CD8-positive, alpha-beta memory T cell (primary cell): ENCODE measurements around the gene SLC38A3. TPM values are rescaled to one million over a fixed set of nuclear protein-coding genes. Genes with fewer than 3 reads are reported as not detected.
A peak's percentile ranks its signal among the peaks of the same experiment; 100 is the strongest.

Experiments
- CTCF ChIA-PET: fragments of 350-600 bp; sonication (Branson Sonifier 250); formaldehyde crosslinking; loops from one replicate; lab custom pipeline; 2021; ENCODE audit warnings: antibody characterized with exemption; lab: Charles Lee
- POLR2A ChIA-PET: fragments of 350-600 bp; sonication (Branson Sonifier 250); formaldehyde crosslinking; loops from one replicate; lab custom pipeline; 2021; ENCODE audit warnings: antibody characterized with exemption; lab: Charles Lee
- DNase-seq, 5 donors: peaks; one replicate each; pipeline versions ENCODE4 v3.0.0 to v3.0.0-alpha.2; 2020 to 2022; ENCODE audit warnings: mixed read lengths in 1 of 5
- H3K27ac ChIP-seq: one replicate; pipeline ENCODE4 v1.7.0; 2013; ENCODE audit warnings: low read depth, mild to moderate bottlenecking, low read length, moderate library complexity
- H3K27me3 ChIP-seq: 2 replicates; pipeline ENCODE4 v1.7.0; 2013; ENCODE audit warnings: low read length, mild to moderate bottlenecking; ENCODE audit not compliant: insufficient read depth, poor library complexity, severe bottlenecking
- H3K36me3 ChIP-seq: 2 replicates; pipeline ENCODE4 v1.7.0; 2013; ENCODE audit warnings: mild to moderate bottlenecking, low read length, moderate library complexity; ENCODE audit not compliant: insufficient read depth
- H3K4me1 ChIP-seq: 2 replicates; pipeline ENCODE4 v1.7.0; 2013; ENCODE audit warnings: mild to moderate bottlenecking, low read length, moderate library complexity; ENCODE audit not compliant: insufficient read depth
- H3K4me3 ChIP-seq: 2 replicates; pipeline ENCODE4 v1.7.0; 2013; ENCODE audit warnings: mild to moderate bottlenecking, low read length
- H3K9me3 ChIP-seq: 2 replicates; pipeline ENCODE4 v1.7.0; 2013; ENCODE audit warnings: mild to moderate bottlenecking, low read length
- H3K27ac Mint-ChIP-seq, 8 donors: one replicate each; pipeline ENCODE4 v1.8.0; 2020 to 2021; ENCODE audit warnings: mixed read lengths in 8 of 8, mild to moderate bottlenecking in 6 of 8, inconsistent platforms in 3 of 8, moderate library complexity in 3 of 8
- H3K27me3 Mint-ChIP-seq, 2 donors: one replicate each; pipeline ENCODE4 v1.8.0; 2020 to 2021; ENCODE audit warnings: mixed read lengths in 2 of 2, mild to moderate bottlenecking in 1 of 2, moderate library complexity in 1 of 2
- H3K36me3 Mint-ChIP-seq, 3 donors: one replicate each; pipeline ENCODE4 v1.8.0; 2020 to 2021; ENCODE audit warnings: mixed read lengths in 3 of 3, inconsistent platforms in 1 of 3, mild to moderate bottlenecking in 1 of 3
- H3K4me1 Mint-ChIP-seq, 3 donors: one replicate each; pipeline ENCODE4 v1.8.0; 2020 to 2021; ENCODE audit warnings: mixed read lengths in 3 of 3, inconsistent platforms in 1 of 3, mild to moderate bottlenecking in 1 of 3
- H3K4me3 Mint-ChIP-seq, 7 donors: one replicate each; pipeline ENCODE4 v1.8.0; 2020 to 2021; ENCODE audit warnings: mixed read lengths in 7 of 7, mild to moderate bottlenecking in 6 of 7, moderate library complexity in 4 of 7, inconsistent platforms in 2 of 7
- H3K9me3 Mint-ChIP-seq, 5 donors: one replicate each; pipeline ENCODE4 v1.8.0; 2020 to 2022; ENCODE audit warnings: mixed read lengths in 5 of 5, mild to moderate bottlenecking in 3 of 5, moderate library complexity in 2 of 5, inconsistent platforms in 1 of 5
- polyA plus RNA-seq: library from polyadenylated mRNA; unstranded; fragments of 300-500 nt; fragmentation: Illumina TruSeq; gene quantifications from one replicate; pipeline ENCODE4 v1.2.3, GENCODE V29; 2021
- total RNA-seq, 2 experiments: library from RNA; stranded (reverse); gene quantifications; one replicate each; pipeline ENCODE4 v1.2.3, GENCODE V29; 2021

Gene SLC38A3
- total and polyA plus RNA-seq, 3 experiments from 2014 or later = not detected

DNA sequence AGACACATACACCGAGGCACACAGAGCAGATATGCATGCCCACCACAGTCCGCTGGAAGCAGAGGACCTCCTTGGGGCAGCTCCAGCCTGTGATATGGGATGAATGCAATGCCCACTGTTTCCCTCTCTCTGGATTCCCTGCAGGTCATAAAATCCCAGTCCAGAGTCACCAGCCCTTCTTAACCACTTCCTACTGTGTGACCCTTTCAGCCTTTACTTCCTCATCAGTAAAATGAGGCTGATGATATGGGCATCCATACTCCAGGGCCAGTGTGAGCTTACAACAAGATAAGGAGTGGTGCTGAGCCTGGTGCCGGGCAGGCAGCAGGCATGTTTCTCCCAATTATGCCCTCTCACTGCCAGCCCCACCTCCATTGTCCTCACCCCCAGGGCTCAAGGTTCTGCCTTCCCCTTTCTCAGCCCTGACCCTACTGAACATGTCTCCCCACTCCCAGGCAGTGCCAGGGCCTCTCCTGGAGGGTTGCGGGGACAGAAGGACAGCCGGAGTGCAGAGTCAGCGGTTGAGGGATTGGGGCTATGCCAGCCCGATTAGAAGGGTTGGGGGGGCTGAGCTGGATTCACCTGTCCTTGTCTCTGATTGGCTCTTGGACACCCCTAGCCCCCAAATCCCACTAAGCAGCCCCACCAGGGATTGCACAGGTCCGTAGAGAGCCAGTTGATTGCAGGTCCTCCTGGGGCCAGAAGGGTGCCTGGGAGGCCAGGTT lies 14.0 kb upstream of the SLC38A3 start, which contains the start of gene GNAT1:
Gene GNAT1 (plus strand): TSS at position 675 of the 725 bp plus-strand sequence. CDS start 116 bp downstream, outside the sequence.
- Mint-ChIP-seq H3K27ac (peak within 1 kb of the TSS in 1 of 8 donors; percentile 85), H3K9me3 (no peaks in the 10 kb centered on the region), H3K4me1 (peaks cover 4 to 22% (median 7%) of the 10 kb centered on the region in 3 donors), H3K4me3 (peak within 1 kb of the TSS in 1 of 7 donors; percentile 18), H3K36me3 (no peaks in the 10 kb centered on the region), H3K27me3 (peaks cover 7 to 13% of the 10 kb centered on the region in 2 donors)
- peaks cover 23% of the 10 kb centered on the region for H3K27me3 ChIP-seq
- no peaks in the 10 kb centered on the region for H3K36me3 ChIP-seq
- no peaks in the 10 kb centered on the region for H3K9me3 ChIP-seq
- H3K4me1 ChIP-seq = peaks cover 21% of the 10 kb centered on the region
- no peak within 1 kb of the TSS for H3K27ac ChIP-seq
- DNase-seq = no peak
- ChIA-PET CTCF (interaction anchor here (0.7 to 7.2 kb wide), 10 partner anchors 13 to 108 kb away, joined by 3 to 266 read pairs (median 6); partner anchors contain the start of genes GNAI2, HYAL3, NAA80 and SLC38A3), POLR2A (no interaction called here)
- no peak within 1 kb of the TSS for H3K4me3 ChIP-seq

DNA sequence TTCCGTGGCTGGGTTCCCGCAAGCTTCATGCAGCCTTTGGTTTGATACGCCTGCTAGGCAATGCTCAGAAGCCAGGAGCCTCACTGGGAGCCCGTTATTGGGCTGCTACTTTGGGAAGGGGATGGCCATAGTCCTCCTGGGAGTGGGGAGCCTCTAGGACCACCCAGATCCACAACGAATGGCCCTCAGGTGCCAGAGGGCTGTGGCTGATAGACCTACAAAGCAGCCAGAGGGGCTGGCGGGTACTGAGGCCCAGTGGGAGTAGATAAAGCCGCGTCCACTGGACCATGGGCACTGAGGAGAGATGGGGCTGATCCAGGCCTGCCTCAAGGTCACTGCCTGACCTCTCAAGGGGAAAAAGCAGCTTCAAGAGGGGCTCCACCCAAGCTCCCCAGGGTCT lies 12.9 kb upstream of the SLC38A3 start:
- H3K9me3 Mint-ChIP-seq = no peaks in the 10 kb centered on the region
- ChIA-PET POLR2A (no interaction called here), CTCF (interaction anchor here (0.6 to 7.2 kb wide), 15 partner anchors 9 to 162 kb away, joined by 3 to 266 read pairs (median 6); partner anchors contain the start of genes GNAI2, HYAL3, LSMEM2 and NAA80)
- Histone ChIP-seq H3K9me3 (no peaks in the 10 kb centered on the region), H3K4me3 (no peak overlapping the region), H3K27me3 (peaks cover 23% of the 10 kb centered on the region), H3K36me3 (no peaks in the 10 kb centered on the region), H3K27ac (no peak overlapping the region), H3K4me1 (peaks cover 21% of the 10 kb centered on the region)
- no peaks in the 10 kb centered on the region for H3K36me3 Mint-ChIP-seq
- no peak for DNase-seq
- no peak overlapping the region for H3K27ac Mint-ChIP-seq
- H3K27me3 Mint-ChIP-seq = peaks cover 7 to 13% of the 10 kb centered on the region in 2 donors
- peaks cover 4 to 22% (median 7%) of the 10 kb centered on the region in 3 donors for H3K4me1 Mint-ChIP-seq
- no peak overlapping the region for H3K4me3 Mint-ChIP-seq

DNA sequence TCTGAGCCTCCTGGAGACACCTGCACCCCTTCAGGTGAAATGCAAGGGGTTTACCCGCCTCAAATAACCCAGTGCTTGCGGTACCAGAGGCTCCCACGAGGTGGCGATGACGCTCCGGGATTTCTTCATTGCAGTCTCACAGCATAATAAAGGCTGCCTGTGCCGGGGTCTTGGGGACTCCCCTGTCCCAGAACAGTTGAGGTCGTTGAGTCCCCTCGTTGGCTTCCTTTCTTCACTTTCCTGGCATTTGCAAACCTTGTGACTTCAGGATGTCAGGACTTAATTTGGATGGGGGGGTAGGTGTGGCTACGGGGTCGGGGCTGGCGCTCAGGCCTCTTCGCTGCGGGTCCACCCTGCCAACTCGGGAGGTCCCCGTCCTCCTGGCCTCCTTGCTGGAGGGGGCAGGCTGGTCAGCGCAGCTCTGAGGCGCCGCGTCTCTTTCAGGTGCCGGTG lies 12.4 kb upstream of the SLC38A3 start:
- CTCF ChIA-PET = interaction anchor here (0.6 to 7.2 kb wide), 18 partner anchors 7 to 161 kb away, joined by 3 to 266 read pairs (median 7); partner anchors contain the start of genes GNAI2, HYAL3, LSMEM2 and NAA80

DNA sequence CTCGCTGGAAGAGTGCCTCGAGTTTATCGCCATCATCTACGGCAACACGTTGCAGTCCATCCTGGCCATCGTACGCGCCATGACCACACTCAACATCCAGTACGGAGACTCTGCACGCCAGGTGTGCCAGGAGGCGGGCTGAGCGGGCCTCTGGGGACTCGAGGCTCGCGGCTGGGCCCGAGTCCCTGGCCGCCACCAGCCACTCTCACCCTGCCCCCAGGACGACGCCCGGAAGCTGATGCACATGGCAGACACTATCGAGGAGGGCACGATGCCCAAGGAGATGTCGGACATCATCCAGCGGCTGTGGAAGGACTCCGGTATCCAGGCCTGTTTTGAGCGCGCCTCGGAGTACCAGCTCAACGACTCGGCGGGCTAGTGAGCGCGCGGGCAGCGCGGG lies 11.8 kb upstream of the SLC38A3 start:
- Histone ChIP-seq H3K4me3 (no peak overlapping the region), H3K36me3 (no peaks in the 10 kb centered on the region), H3K27me3 (peaks cover 23% of the 10 kb centered on the region), H3K27ac (no peak overlapping the region), H3K4me1 (peaks cover 21% of the 10 kb centered on the region), H3K9me3 (no peaks in the 10 kb centered on the region)
- Mint-ChIP-seq H3K9me3 (no peaks in the 10 kb centered on the region), H3K27ac (no peak overlapping the region), H3K4me1 (peaks cover 4 to 22% (median 7%) of the 10 kb centered on the region in 3 donors), H3K36me3 (no peaks in the 10 kb centered on the region), H3K4me3 (peak overlapping the region in 1 of 7 donors; percentile 78), H3K27me3 (peaks cover 7 to 13% of the 10 kb centered on the region in 2 donors)
- CTCF ChIA-PET = interaction anchor here (0.8 to 7.2 kb wide), 14 partner anchors 8 to 134 kb away, joined by 3 to 266 read pairs (median 14); partner anchors contain the start of genes GNAI2, LSMEM2, SLC38A3 and TUSC2
- POLR2A ChIA-PET = interaction anchor here (2.1 kb wide), 1 partner anchor 33 kb away, joined by 7 read pairs; no protein-coding TSS in a partner anchor
- DNase-seq = no peak

More for the DNA sequence above, 12.4 kb upstream of the SLC38A3 start:
- Histone ChIP-seq H3K4me3 (no peak overlapping the region), H3K27me3 (peaks cover 23% of the 10 kb centered on the region), H3K9me3 (no peaks in the 10 kb centered on the region), H3K27ac (no peak overlapping the region), H3K36me3 (no peaks in the 10 kb centered on the region), H3K4me1 (peaks cover 21% of the 10 kb centered on the region)
- Mint-ChIP-seq H3K9me3 (no peaks in the 10 kb centered on the region), H3K4me1 (peaks cover 4 to 22% (median 7%) of the 10 kb centered on the region in 3 donors), H3K36me3 (no peaks in the 10 kb centered on the region), H3K27me3 (peaks cover 7 to 13% of the 10 kb centered on the region in 2 donors), H3K27ac (peak overlapping the region in 3 of 8 donors; percentile 17 to 83 (median 29)), H3K4me3 (peak overlapping the region in 4 of 7 donors; percentile 38 to 78 (median 46))
- DNase-seq = peak; percentile 70 to 86 (median 77)
- POLR2A ChIA-PET = no interaction called here

DNA sequence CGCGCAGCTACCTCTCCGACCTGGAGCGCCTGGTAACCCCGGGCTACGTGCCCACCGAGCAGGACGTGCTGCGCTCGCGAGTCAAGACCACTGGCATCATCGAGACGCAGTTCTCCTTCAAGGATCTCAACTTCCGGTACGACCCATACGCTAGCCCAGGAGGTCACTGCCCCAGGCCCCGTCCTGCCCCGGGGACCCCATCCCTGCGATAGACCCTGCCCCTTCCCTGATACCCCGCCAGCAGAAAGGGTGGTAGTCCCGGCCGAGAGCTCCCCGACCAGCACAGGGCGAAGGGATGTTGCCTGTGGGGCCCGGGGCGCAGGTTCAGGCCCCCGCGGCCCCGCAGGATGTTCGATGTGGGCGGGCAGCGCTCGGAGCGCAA lies 11.3 kb upstream of the SLC38A3 start:
- Mint-ChIP-seq H3K27ac (no peak overlapping the region), H3K27me3 (peaks cover 7 to 13% of the 10 kb centered on the region in 2 donors), H3K4me3 (peak overlapping the region in 3 of 7 donors; percentile 45 to 56 (median 54)), H3K4me1 (peaks cover 4 to 22% (median 7%) of the 10 kb centered on the region in 3 donors), H3K36me3 (no peaks in the 10 kb centered on the region), H3K9me3 (no peaks in the 10 kb centered on the region)
- Histone ChIP-seq H3K27me3 (peaks cover 23% of the 10 kb centered on the region), H3K27ac (no peak overlapping the region), H3K36me3 (no peaks in the 10 kb centered on the region), H3K9me3 (no peaks in the 10 kb centered on the region), H3K4me3 (no peak overlapping the region), H3K4me1 (peaks cover 21% of the 10 kb centered on the region)
- ChIA-PET POLR2A (interaction anchor here (1.3 to 2.1 kb wide), 2 partner anchors 32 to 53 kb away, joined by 6 to 7 read pairs; no protein-coding TSS in a partner anchor), CTCF (interaction anchor here (0.5 to 7.2 kb wide), 20 partner anchors 8 to 881 kb away, joined by 3 to 266 read pairs (median 11); partner anchors contain the start of genes GNAI2, LSMEM2, SLC38A3 and TUSC2)
- no peak for DNase-seq

DNA sequence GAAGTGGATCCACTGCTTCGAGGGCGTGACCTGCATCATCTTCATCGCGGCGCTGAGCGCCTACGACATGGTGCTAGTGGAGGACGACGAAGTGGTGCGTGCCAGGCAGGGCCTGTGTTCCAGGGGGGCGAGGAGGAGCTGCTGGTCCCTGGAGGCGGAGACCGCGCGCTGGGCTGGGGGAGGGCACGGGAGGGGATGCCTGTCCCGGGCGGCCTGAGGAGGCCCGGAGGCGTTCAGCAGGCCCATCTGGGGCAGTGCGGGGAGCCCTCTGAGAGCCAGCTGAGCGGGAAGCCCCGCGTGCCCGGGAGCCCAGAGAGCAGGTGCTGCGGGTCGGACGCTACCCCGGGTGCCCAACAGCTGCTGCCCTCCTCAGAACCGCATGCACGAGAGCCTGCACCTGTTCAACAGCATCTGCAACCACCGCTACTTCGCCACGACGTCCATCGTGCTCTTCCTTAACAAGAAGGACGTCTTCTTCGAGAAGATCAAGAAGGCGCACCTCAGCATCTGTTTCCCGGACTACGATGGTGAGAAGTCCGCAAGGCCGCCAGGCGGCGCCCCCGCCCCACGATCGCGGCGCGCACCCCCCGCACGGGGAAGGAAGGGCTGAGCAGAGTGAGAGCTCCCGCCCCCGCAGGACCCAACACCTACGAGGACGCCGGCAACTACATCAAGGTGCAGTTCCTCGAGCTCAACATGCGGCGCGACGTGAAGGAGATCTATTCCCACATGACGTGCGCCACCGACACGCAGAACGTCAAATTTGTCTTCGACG lies 10.8 kb upstream of the SLC38A3 start:
- Histone ChIP-seq H3K27me3 (peaks cover 23% of the 10 kb centered on the region), H3K9me3 (no peaks in the 10 kb centered on the region), H3K27ac (no peak overlapping the region), H3K36me3 (no peaks in the 10 kb centered on the region), H3K4me3 (peak overlapping the region; percentile 26), H3K4me1 (peaks cover 21% of the 10 kb centered on the region)
- Mint-ChIP-seq H3K4me1 (peaks cover 4 to 22% (median 7%) of the 10 kb centered on the region in 3 donors), H3K27me3 (peaks cover 7 to 16% of the 10 kb centered on the region in 2 donors), H3K9me3 (no peaks in the 10 kb centered on the region), H3K27ac (peak overlapping the region in 6 of 8 donors; percentile 37 to 80 (median 68)), H3K36me3 (no peaks in the 10 kb centered on the region), H3K4me3 (peak overlapping the region; percentile 12 to 77 (median 61))
- ChIA-PET CTCF (interaction anchor here (0.5 to 7.2 kb wide), 38 partner anchors 9 to 882 kb away, joined by 3 to 266 read pairs (median 4); partner anchors contain the start of genes GNAI2, LSMEM2 and SLC38A3), POLR2A (interaction anchor here (1.3 to 2.1 kb wide), 2 partner anchors 32 to 52 kb away, joined by 6 to 7 read pairs; no protein-coding TSS in a partner anchor)
- DNase-seq = peak; percentile 75 to 92 (median 83)

DNA sequence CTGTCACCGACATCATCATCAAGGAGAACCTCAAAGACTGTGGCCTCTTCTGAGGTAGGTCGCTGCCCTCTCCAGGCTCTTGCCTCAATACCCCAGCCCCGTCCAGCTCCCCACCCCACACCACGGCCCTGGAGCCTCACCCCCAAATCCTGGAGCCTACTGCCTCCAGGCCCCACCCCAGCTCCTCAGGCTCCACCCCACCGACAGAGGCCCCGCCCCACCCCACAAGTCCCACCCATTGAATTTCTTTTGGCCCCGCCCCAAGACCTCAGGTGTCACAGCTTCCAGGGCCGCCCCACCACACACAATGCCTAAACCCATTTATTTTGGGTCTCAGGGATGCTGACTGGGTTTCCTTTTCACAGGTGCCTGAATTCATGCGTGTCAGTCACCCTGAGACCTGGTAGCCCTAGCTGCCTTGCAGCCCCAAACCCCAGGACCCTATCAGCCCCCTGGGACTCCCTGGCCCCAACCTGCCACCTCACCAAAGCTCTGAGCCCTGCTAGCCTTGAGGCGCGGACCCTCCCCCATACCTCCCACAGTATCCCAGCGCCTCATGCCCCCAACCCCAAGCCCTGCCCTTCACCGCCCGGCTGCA lies 10.1 kb upstream of the SLC38A3 start:
- DNase-seq = peak in 2 of 5 donors; percentile 30 to 36
- ChIA-PET CTCF (interaction anchor here (0.7 to 7.2 kb wide), 35 partner anchors 9 to 216 kb away, joined by 3 to 266 read pairs (median 5); partner anchors contain the start of genes GNAI2, LSMEM2 and SLC38A3), POLR2A (interaction anchor here (1.3 to 2.1 kb wide), 2 partner anchors 31 to 51 kb away, joined by 6 to 7 read pairs; no protein-coding TSS in a partner anchor)
- peak overlapping the region; percentile 26 for H3K4me3 ChIP-seq
- Mint-ChIP-seq H3K4me3 (peak overlapping the region; percentile 12 to 77 (median 61)), H3K36me3 (no peaks in the 10 kb centered on the region), H3K9me3 (no peaks in the 10 kb centered on the region), H3K27ac (peak overlapping the region in 7 of 8 donors; percentile 37 to 80 (median 64)), H3K4me1 (peaks cover 4 to 22% (median 7%) of the 10 kb centered on the region in 3 donors), H3K27me3 (peaks cover 7 to 17% of the 10 kb centered on the region in 2 donors)
- peaks cover 21% of the 10 kb centered on the region for H3K4me1 ChIP-seq
- H3K27ac ChIP-seq = no peak overlapping the region
- H3K27me3 ChIP-seq = peaks cover 23% of the 10 kb centered on the region
- H3K36me3 ChIP-seq = no peaks in the 10 kb centered on the region
- no peaks in the 10 kb centered on the region for H3K9me3 ChIP-seq
